HG03196 (cell line): Measurements from ENCODE around the gene LDLRAD4.

Source experiments
- ATAC-seq: cut with Tn5 transposase; IDR thresholded peaks from one replicate; pipeline ENCODE4 v1.9.1; 2021; ENCODE audit not compliant: unreplicated experiment

LDLRAD4 gene

GRCh38 chr18:13264091-13265007, 45.8 kb downstream of the LDLRAD4 start:
- ATAC-seq = no peak

- ATAC-seq = no peak
These were observed 46.7 kb downstream of the LDLRAD4 start for GRCh38 chr18:13265008-13265910.

GRCh38 chr18:13265911-13266217, 47.3 kb downstream of the LDLRAD4 start:
- ATAC-seq = no peak

- no peak for ATAC-seq
These were observed 47.9 kb downstream of the LDLRAD4 start for GRCh38 chr18:13266218-13267100.

- ATAC-seq = no peak
These were observed 48.9 kb downstream of the LDLRAD4 start for GRCh38 chr18:13267431-13267873.

- ATAC-seq = no peak
These were observed 49.8 kb downstream of the LDLRAD4 start for GRCh38 chr18:13268158-13269012.

GRCh38 chr18:13269013-13269280, 50.4 kb downstream of the LDLRAD4 start:
- ATAC-seq = no peak

- ATAC-seq = no peak
These were observed 51.0 kb downstream of the LDLRAD4 start for GRCh38 chr18:13269521-13270011.

GRCh38 chr18:13270279-13270855, 51.8 kb downstream of the LDLRAD4 start:
- no peak for ATAC-seq

GRCh38 chr18:13271302-13271911, 52.8 kb downstream of the LDLRAD4 start:
- ATAC-seq = no peak

- ATAC-seq = no peak
These were observed 53.9 kb downstream of the LDLRAD4 start for GRCh38 chr18:13272416-13272815.

- no peak for ATAC-seq
These were observed 55.2 kb downstream of the LDLRAD4 start for GRCh38 chr18:13273800-13274199.

- no peak for ATAC-seq
These were observed 56.5 kb downstream of the LDLRAD4 start for GRCh38 chr18:13275075-13275474.

GRCh38 chr18:13276530-13277520, 58.3 kb downstream of the LDLRAD4 start:
- ATAC-seq = no peak

GRCh38 chr18:13278062-13278630, 59.6 kb downstream of the LDLRAD4 start:
- no peak for ATAC-seq

GRCh38 chr18:13279181-13280069, 60.9 kb downstream of the LDLRAD4 start:
- no peak for ATAC-seq
